Common myeloid progenitor, CD34-positive (primary cell): ENCODE results near the gene PIK3CB.
"Not testable (repeated sequence)": the region's sequence is repeated elsewhere in the genome, so short reads cannot be mapped to it uniquely, and the experiment has no call there.

Experiments
- CTCF ChIA-PET: fragments of 350-600 bp; sonication (Branson Sonifier 250); formaldehyde crosslinking; loops from one replicate; lab custom pipeline; 2021; ENCODE audit warnings: antibody characterized with exemption; lab: Charles Lee
- POLR2A ChIA-PET: fragments of 350-600 bp; sonication (Branson Sonifier 250); formaldehyde crosslinking; loops from one replicate; lab custom pipeline; 2021; ENCODE audit warnings: antibody characterized with exemption; lab: Charles Lee
- DNase-seq, 3 donors: peaks; one replicate each; pipeline versions ENCODE4 v3.0.0 to v3.0.0-alpha.2; 2013
- H3K27ac ChIP-seq, 2 experiments: 1 replicate in 1 of 2; 2 replicates in 1 of 2; pipeline ENCODE4 v1.7.0; 2013; ENCODE audit warnings: inconsistent platforms in 2 of 2, low read length in 2 of 2, mild to moderate bottlenecking in 2 of 2, low read depth in 1 of 2, moderate library complexity in 1 of 2; ENCODE audit not compliant: severe bottlenecking in 2 of 2, insufficient read depth in 1 of 2, poor library complexity in 1 of 2
- H3K27me3 ChIP-seq, 5 experiments: replicated peaks in 2 of 5; 1 replicate in 3 of 5; 2 replicates in 2 of 5; pipeline versions ENCODE4 v1.6.1 to v1.7.0; 2013; ENCODE audit warnings: low read length in 4 of 5, mild to moderate bottlenecking in 2 of 5, moderate library complexity in 2 of 5, inconsistent platforms in 1 of 5; ENCODE audit not compliant: insufficient read depth in 5 of 5, control insufficient read depth in 4 of 5
- H3K36me3 ChIP-seq, 4 experiments: 1 replicate in 2 of 4; 2 replicates in 2 of 4; pipeline versions ENCODE4 v1.6.1 to v1.7.0; 2013; ENCODE audit warnings: low read length in 3 of 4, control low read depth in 1 of 4, mild to moderate bottlenecking in 1 of 4; ENCODE audit not compliant: control insufficient read depth in 4 of 4, insufficient read depth in 4 of 4
- H3K4me1 ChIP-seq, 4 experiments: 1 replicate in 3 of 4; 2 replicates in 1 of 4; pipeline versions ENCODE4 v1.6.1 to v1.7.1; 2013; ENCODE audit warnings: low read length in 3 of 4, mild to moderate bottlenecking in 3 of 4, control low read depth in 1 of 4, inconsistent platforms in 1 of 4, moderate library complexity in 1 of 4; ENCODE audit not compliant: control insufficient read depth in 4 of 4, insufficient read depth in 4 of 4; ENCODE audit errors: control extremely low read depth in 1 of 4
- H3K4me3 ChIP-seq, 7 experiments: 1 replicate in 4 of 7; 2 replicates in 3 of 7; pipeline versions ENCODE4 v1.5.1 to v1.7.0; 2013; ENCODE audit warnings: mild to moderate bottlenecking in 7 of 7, low read length in 6 of 7, moderate library complexity in 6 of 7, inconsistent platforms in 2 of 7, low read depth in 2 of 7, control low read depth in 1 of 7; ENCODE audit not compliant: insufficient read depth in 4 of 7, control insufficient read depth in 1 of 7; ENCODE audit errors: extremely low read depth in 1 of 7
- H3K9me3 ChIP-seq, 5 experiments: 1 replicate in 4 of 5; 2 replicates in 1 of 5; pipeline versions ENCODE4 v1.6.1 to v1.7.1; 2013; ENCODE audit warnings: low read length in 4 of 5, mild to moderate bottlenecking in 2 of 5, inconsistent platforms in 1 of 5, low read depth in 1 of 5, moderate library complexity in 1 of 5; ENCODE audit not compliant: control insufficient read depth in 4 of 5, insufficient read depth in 2 of 5; ENCODE audit errors: control extremely low read depth in 1 of 5
- WGBS: methylation state at CpG from one replicate; pipeline ENCODE4 v1.1.5; 2013; ENCODE audit not compliant: insufficient coverage; 5-methylcytosine and 5-hydroxymethylcytosine counted together

PIK3CB gene

GRCh38 chr3:138686771-138687221 lies 147.9 kb downstream of the PIK3CB start:
- no peak overlapping the region for H3K4me3 ChIP-seq
- peak overlapping the region; percentile 80 to 90 for H3K27ac ChIP-seq
- ChIA-PET CTCF (interaction anchor here (1.0 to 6.0 kb wide), 8 partner anchors 9 to 249 kb away, joined by 3 to 42 read pairs (median 13); partner anchors contain the start of gene CEP70), POLR2A (interaction anchor here (1.3 kb wide), 1 partner anchor 229 kb away, joined by 3 read pairs; no protein-coding TSS in a partner anchor)
- peaks cover 2 to 9% (median 2%) of the 10 kb centered on the region in 4 experiments for H3K36me3 ChIP-seq
- no peaks in the 10 kb centered on the region for H3K9me3 ChIP-seq
- DNase-seq = peak; percentile 91 to 98 (median 96)
- H3K27me3 ChIP-seq = no peaks in the 10 kb centered on the region
- peaks cover 9 to 70% (median 25%) of the 10 kb centered on the region in 4 experiments for H3K4me1 ChIP-seq

- ChIA-PET POLR2A (no interaction called here), CTCF (interaction anchor here (6.0 kb wide), 1 partner anchor 232 kb away, joined by 42 read pairs; no protein-coding TSS in a partner anchor)
- no peaks in the 10 kb centered on the region for H3K27me3 ChIP-seq
- peak overlapping the region in 1 of 7 experiments; percentile 33 for H3K4me3 ChIP-seq
- H3K36me3 ChIP-seq = peaks cover 0 to 9% (median 3%) of the 10 kb centered on the region in 4 experiments
- H3K9me3 ChIP-seq = no peaks in the 10 kb centered on the region
- DNase-seq = peak in 2 of 3 donors; percentile 51 to 64
- H3K4me1 ChIP-seq = peaks cover 9 to 70% (median 24%) of the 10 kb centered on the region in 4 experiments
- WGBS = 0% methylated on average over 2 of the region's 4 CpGs
- peak overlapping the region; percentile 29 to 33 for H3K27ac ChIP-seq
These were observed 150.3 kb downstream of the PIK3CB start for GRCh38 chr3:138684396-138684795.

- Histone ChIP-seq H3K27me3 (no peaks in the 10 kb centered on the region), H3K4me1 (peaks cover 9 to 56% (median 18%) of the 10 kb centered on the region in 4 experiments), H3K27ac (no peak overlapping the region), H3K36me3 (peaks cover 0 to 7% (median 3%) of the 10 kb centered on the region in 4 experiments), H3K4me3 (no peak overlapping the region), H3K9me3 (no peaks in the 10 kb centered on the region)
- ChIA-PET CTCF (interaction anchor here (2.6 kb wide), 1 partner anchor 12 kb away, joined by 9 read pairs; no protein-coding TSS in a partner anchor), POLR2A (no interaction called here)
- peak in 1 of 3 donors; percentile 46 for DNase-seq
These were observed 152.1 kb downstream of the PIK3CB start for GRCh38 chr3:138682648-138683047.

- POLR2A ChIA-PET = no interaction called here
- no peak for DNase-seq
- whole genome bisulfite sequencing = 20% methylated on average over 3 of the region's 5 CpGs
- H3K27ac ChIP-seq = peak overlapping the region in 1 of 2 experiments; percentile 37
- no peaks in the 10 kb centered on the region for H3K27me3 ChIP-seq
- peaks cover 0 to 11% (median 6%) of the 10 kb centered on the region in 4 experiments for H3K36me3 ChIP-seq
- no peak overlapping the region for H3K4me3 ChIP-seq
- peaks cover 4 to 46% (median 9%) of the 10 kb centered on the region in 4 experiments for H3K4me1 ChIP-seq
- peaks cover 0 to 6% (median 1%) of the 10 kb centered on the region in 5 experiments for H3K9me3 ChIP-seq
- CTCF ChIA-PET = interaction anchor here (2.6 kb wide), 1 partner anchor 11 kb away, joined by 9 read pairs; no protein-coding TSS in a partner anchor
These were observed 153.1 kb downstream of the PIK3CB start for GRCh38 chr3:138681463-138682220.

DNA sequence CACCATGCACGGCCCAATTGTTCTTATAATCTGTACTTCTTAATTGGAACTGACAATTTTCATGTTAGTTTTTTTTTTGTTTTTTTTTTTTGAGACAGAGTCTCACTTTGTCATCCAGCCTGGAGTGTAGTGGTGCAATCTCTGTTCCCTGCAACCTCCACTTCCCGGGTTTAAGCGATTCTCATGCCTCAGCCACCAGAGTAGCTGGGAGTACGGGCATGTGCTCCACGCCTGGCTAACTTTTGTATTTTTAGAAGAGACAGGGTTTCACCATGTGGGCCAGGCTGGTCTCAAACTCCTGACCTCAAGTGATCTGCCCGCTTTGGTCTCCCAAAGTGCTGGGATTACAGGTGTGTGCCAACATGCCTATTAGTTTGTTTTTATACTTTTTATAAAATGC lies 153.8 kb downstream of the PIK3CB start:
- WGBS = 94% methylated on average over 3 of the region's 6 CpGs
- H3K4me3 ChIP-seq, H3K27ac ChIP-seq, DNase-seq, H3K27me3 ChIP-seq, CTCF ChIA-PET: not testable (repeated sequence)
- POLR2A ChIA-PET = interaction anchor here (0.6 kb wide), 1 partner anchor 480 kb away, joined by 3 read pairs; no protein-coding TSS in a partner anchor
- Histone ChIP-seq H3K9me3 (peaks cover 0 to 12% (median 5%) of the 10 kb centered on the region in 5 experiments), H3K4me1 (peaks cover 4 to 40% (median 8%) of the 10 kb centered on the region in 4 experiments), H3K36me3 (peaks cover 0 to 14% (median 8%) of the 10 kb centered on the region in 4 experiments)

DNA sequence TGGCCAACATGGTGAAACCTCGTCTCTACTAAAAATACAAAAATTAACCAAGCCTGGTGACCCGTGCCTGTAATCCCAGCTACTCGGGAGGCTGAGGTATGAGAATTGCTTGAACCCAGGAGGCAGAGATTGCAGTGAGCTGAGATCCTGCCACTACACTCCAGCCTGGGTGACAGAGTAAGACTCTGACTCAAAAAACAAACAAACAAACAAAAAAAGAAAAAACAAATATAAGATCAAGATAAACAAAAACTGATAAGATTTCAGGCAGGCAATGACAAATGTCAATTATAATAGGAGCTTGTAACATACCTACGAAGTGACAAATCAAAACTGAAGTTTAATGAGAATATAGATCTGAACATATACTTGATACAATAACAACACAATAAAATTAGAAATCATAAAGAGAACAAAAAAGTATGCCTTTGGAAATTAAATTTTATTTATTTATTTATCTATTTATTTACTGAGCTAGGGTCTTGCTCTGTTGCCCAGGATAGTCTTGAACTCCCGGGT lies 155.8 kb downstream of the PIK3CB start:
- Histone ChIP-seq H3K4me3 (no peak overlapping the region), H3K36me3 (peaks cover 7 to 30% (median 13%) of the 10 kb centered on the region in 4 experiments), H3K27ac (no peak overlapping the region), H3K4me1 (peaks cover 0 to 21% (median 3%) of the 10 kb centered on the region in 4 experiments), H3K9me3 (peaks cover 0 to 24% (median 9%) of the 10 kb centered on the region in 5 experiments), H3K27me3 (no peaks in the 10 kb centered on the region)
- ChIA-PET POLR2A (no interaction called here), CTCF (interaction anchor here (0.8 to 2.0 kb wide), 8 partner anchors 9 to 245 kb away, joined by 3 to 6 read pairs (median 3); no protein-coding TSS in a partner anchor)
- no CpG with 5 or more reads among the region's 5 CpGs for WGBS
- DNase-seq = no peak
